Smooth muscle cell (in vitro differentiated cells): ENCODE results near the gene IRAK3. TPM values are rescaled to one million over a fixed set of nuclear protein-coding genes. Genes with fewer than 3 reads are reported as not detected.
A peak's percentile ranks its signal among the peaks of the same experiment; 100 is the strongest.
"Not testable (repeated sequence)": the region's sequence is repeated elsewhere in the genome, so short reads cannot be mapped to it uniquely, and the experiment has no call there.

Source experiments
- DNase-seq: peaks from one replicate; lab custom pipeline; 2025; ENCODE audit not compliant: unreplicated experiment; lab: John Stamatoyannopoulos, UW
- H2AFZ ChIP-seq: fragments of 200-600 bp; sonication (generic); 2 replicates; pipeline ENCODE4 v1.6.0; 2016; ENCODE audit warnings: antibody characterized with exemption, low read depth, mild to moderate bottlenecking
- H3F3A ChIP-seq: fragments of 200-600 bp; sonication (generic); 2 replicates; pipeline ENCODE4 v1.6.0; 2017; ENCODE audit warnings: antibody characterized with exemption, low read depth
- H3K27ac ChIP-seq: fragments of 200-600 bp; sonication (generic); 2 replicates; pipeline ENCODE4 v1.5.1; 2016; ENCODE audit warnings: low read depth, mild to moderate bottlenecking
- H3K27me3 ChIP-seq: fragments of 200-600 bp; sonication (generic); 2 replicates; pipeline ENCODE4 v1.6.1; 2016; ENCODE audit warnings: low read depth, mild to moderate bottlenecking
- H3K36me3 ChIP-seq: fragments of 200-600 bp; sonication (generic); 2 replicates; pipeline ENCODE4 v1.5.1; 2016; ENCODE audit warnings: low read depth
- H3K4me1 ChIP-seq: fragments of 200-600 bp; sonication (generic); 2 replicates; pipeline ENCODE4 v1.5.1; 2016; ENCODE audit warnings: low read depth
- H3K4me2 ChIP-seq: fragments of 200-600 bp; sonication (generic); 2 replicates; pipeline ENCODE4 v1.6.0; 2016; ENCODE audit warnings: mild to moderate bottlenecking
- H3K4me3 ChIP-seq: fragments of 200-600 bp; sonication (generic); 2 replicates; pipeline ENCODE4 v1.5.1; 2016; ENCODE audit warnings: mild to moderate bottlenecking
- H3K79me2 ChIP-seq: fragments of 200-600 bp; sonication (generic); 2 replicates; pipeline ENCODE4 v1.6.0; 2016; ENCODE audit warnings: low read depth, mild to moderate bottlenecking
- H3K9ac ChIP-seq: fragments of 200-600 bp; sonication (generic); 2 replicates; pipeline ENCODE4 v1.6.0; 2016; ENCODE audit warnings: low read depth
- H3K9me3 ChIP-seq: fragments of 200-600 bp; sonication (generic); replicated peaks from 2 replicates; pipeline ENCODE4 v1.5.1; 2016; ENCODE audit warnings: low read depth
- H4K20me1 ChIP-seq: fragments of 200-600 bp; sonication (generic); 2 replicates; pipeline ENCODE4 v1.6.0; 2016; ENCODE audit warnings: low read depth
- WGBS: methylation state at CpG from one replicate; pipeline ENCODE4 v1.1.7; 2016; ENCODE audit warnings: low lambda C conversion rate; 5-methylcytosine and 5-hydroxymethylcytosine counted together
- polyA plus RNA-seq: library from polyadenylated mRNA; unstranded; fragments of >200 nt; fragmentation: Nextera tagmentation; extraction: Ambion mirVana; gene quantifications from 2 replicates; pipeline ENCODE4 v1.2.1, GENCODE V29; 2016
- total RNA-seq: library from RNA; depleted of rRNA; stranded (reverse); fragments of >200 nt; gene quantifications from 2 replicates; pipeline ENCODE4 v1.2.3, GENCODE V29; 2014
- TF ChIP-seq, protein P1 (sequence below): fragments of 200-600 bp; sonication (generic); IDR thresholded peaks from 2 replicates; pipeline ENCODE4 v1.5.1; 2017; ENCODE audit warnings: borderline replicate concordance, mild to moderate bottlenecking, antibody characterized with exemption; ENCODE audit not compliant: insufficient read depth, poor library complexity, severe bottlenecking

The IRAK3 gene
- total and polyA plus RNA-seq, 2 experiments from 2014 or later, result 2.4 to 5.3 TPM

DNA sequence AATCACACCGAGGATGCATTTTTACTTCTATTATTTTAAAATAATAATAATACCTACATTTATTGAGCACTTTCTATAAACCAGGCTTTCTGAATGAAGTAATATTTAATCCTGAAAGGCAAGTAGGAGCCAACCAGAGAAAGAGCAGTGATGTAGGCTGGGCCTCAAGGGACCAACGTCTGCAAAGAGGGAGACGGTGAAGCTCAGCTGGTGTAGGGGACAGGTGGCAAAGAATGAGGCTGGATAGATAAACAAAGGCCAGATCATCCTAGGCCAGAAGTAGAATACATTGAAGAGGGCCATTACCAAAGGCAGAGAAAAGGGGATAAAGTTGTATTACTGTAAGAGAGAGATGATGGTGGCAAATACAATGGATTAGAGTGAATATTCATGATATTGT lies 18.4 kb upstream of the IRAK3 start:
- Histone ChIP-seq H3K9me3 (no peaks in the 10 kb centered on the region), H3K9ac (no peak overlapping the region), H3K27me3 (no peaks in the 10 kb centered on the region), H3K4me2 (peak overlapping the region; percentile 89), H3F3A (peaks cover 11% of the 10 kb centered on the region), H2AFZ (no peak overlapping the region), H3K4me3 (peak overlapping the region; percentile 62), H3K4me1 (peaks cover 6% of the 10 kb centered on the region), H3K79me2 (peaks cover 31% of the 10 kb centered on the region), H4K20me1 (no peaks in the 10 kb centered on the region), H3K36me3 (no peaks in the 10 kb centered on the region), H3K27ac (peak overlapping the region; percentile 88)
- 97% methylated on average over 3 of the region's 3 CpGs for WGBS
- TF ChIP-seq, protein P1, sequence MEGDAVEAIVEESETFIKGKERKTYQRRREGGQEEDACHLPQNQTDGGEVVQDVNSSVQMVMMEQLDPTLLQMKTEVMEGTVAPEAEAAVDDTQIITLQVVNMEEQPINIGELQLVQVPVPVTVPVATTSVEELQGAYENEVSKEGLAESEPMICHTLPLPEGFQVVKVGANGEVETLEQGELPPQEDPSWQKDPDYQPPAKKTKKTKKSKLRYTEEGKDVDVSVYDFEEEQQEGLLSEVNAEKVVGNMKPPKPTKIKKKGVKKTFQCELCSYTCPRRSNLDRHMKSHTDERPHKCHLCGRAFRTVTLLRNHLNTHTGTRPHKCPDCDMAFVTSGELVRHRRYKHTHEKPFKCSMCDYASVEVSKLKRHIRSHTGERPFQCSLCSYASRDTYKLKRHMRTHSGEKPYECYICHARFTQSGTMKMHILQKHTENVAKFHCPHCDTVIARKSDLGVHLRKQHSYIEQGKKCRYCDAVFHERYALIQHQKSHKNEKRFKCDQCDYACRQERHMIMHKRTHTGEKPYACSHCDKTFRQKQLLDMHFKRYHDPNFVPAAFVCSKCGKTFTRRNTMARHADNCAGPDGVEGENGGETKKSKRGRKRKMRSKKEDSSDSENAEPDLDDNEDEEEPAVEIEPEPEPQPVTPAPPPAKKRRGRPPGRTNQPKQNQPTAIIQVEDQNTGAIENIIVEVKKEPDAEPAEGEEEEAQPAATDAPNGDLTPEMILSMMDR, result no peak
- no peak for DNase-seq

DNA sequence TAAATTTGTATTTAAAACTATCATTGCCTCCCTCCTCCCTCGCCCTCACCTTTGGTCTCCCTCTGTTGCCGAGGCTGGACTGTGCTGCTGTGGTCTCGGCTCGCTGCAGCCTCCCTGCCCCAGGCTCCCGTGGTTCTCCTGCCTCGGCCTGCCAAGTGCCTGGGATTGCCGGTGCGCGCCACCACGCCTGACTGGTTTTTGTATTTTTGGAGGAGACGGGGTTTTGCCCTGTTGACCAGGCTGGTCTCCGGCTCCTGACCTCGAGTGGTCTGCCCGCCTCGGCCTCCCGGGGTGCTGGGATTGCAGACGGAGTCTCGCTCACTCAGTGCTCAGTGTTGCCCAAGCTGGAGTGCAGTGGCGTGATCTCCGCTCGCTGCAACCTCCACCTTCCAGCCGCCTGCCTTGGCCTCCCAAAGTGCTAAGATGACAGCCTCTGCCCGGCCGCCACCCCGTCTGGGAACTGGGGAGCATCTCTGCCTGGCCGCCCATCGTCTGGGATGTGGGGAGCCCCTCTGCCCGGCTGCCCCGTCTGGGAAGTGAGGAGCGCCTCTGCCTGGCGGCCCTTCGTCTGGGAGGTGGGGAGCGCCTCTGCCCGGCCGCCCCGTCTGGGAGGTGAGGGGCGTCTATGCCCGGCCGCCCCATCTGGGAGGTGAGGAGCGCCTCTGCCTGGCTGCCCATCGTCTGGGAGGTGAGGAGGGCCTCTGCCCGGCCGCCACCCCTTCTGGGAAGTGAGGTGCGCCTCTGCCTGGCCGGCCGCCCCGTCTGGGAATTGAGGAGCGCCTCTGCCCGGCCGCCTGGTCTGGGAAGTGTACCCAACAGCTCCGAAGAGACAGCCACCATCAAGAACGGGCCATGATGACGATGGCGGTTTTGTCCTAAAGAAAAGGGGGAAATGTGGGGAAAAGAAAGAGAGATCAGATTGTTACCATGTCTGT lies 14.4 kb upstream of the IRAK3 start:
- not testable (repeated sequence) for H3K27ac ChIP-seq, H2AFZ ChIP-seq, H3K4me1 ChIP-seq, H3K9me3 ChIP-seq, H4K20me1 ChIP-seq, H3K36me3 ChIP-seq, H3K4me2 ChIP-seq, H3K27me3 ChIP-seq, DNase-seq, H3K79me2 ChIP-seq, H3K9ac ChIP-seq, H3F3A ChIP-seq, H3K4me3 ChIP-seq
- WGBS, result 96% methylated on average over 54 of the region's 54 CpGs

DNA sequence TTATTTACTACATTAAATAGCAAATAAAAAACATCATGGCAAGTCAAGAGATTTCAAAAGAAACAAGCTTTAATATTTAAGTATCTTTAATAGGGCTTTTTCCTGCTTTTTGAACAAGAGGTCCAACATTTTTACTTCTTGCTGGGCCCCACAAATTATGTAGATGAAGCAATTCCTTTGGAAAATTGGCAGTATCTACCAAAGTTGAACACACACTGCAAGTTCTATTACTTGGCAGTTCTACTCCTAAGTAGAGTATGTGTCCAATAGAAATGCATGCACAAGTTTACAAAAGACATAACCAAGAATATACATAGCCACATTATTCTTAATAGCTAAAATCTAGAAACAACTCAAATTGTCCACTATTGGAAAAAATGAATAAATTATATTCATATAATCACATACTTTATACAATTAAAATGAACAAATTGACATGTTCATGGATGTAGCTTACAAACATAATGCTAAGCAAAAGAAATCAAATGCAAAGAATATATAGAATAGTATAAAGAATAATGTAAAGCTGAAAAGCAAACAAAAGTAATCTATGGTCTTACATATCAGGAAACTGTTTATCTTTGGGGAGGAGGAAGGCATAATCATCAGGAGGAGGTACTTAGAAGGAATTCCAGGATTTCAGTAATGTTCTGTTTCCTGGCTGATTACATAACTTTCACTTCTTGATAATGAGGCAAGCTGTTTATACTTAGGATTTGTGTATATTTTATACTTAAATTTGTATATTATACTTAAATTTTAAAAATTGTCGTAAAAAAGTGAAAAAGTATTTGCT lies 12.7 kb upstream of the IRAK3 start:
- TF ChIP-seq, protein P1, result no peak
- no peak overlapping the region for H3K9ac ChIP-seq
- DNase-seq, result no peak
- H3K9me3 ChIP-seq, result no peaks in the 10 kb centered on the region
- H4K20me1 ChIP-seq, result no peaks in the 10 kb centered on the region
- H3K79me2 ChIP-seq, result no peaks in the 10 kb centered on the region
- H3K4me2 ChIP-seq, result peak overlapping the region; percentile 53
- WGBS, result 79% methylated on average over 1 of the region's 1 CpG
- H3K4me1 ChIP-seq, result no peaks in the 10 kb centered on the region
- no peaks in the 10 kb centered on the region for H3K36me3 ChIP-seq
- no peak overlapping the region for H3K4me3 ChIP-seq
- H3K27me3 ChIP-seq, result no peaks in the 10 kb centered on the region
- no peak overlapping the region for H3K27ac ChIP-seq
- no peak overlapping the region for H2AFZ ChIP-seq
- no peaks in the 10 kb centered on the region for H3F3A ChIP-seq

DNA sequence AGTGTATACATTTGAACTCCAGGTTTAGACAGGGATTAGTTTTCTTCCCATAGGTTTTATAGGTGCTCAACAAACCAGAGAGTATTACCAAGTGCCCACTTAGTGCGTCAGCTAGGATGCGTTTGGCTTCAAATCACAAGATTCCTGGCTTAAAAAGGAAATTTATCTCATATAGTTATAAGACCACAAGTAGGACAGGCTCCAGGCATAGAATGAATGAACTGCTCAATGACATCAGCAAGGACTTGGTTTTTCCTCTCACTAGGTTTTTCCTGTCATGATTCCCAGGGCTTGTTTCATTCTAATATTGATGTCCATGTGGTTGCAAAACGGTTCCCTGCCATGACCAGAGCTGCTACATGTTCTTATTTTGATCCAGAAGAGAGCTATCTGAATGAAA lies 6.1 kb upstream of the IRAK3 start:
- TF ChIP-seq, protein P1, result no peak
- H3K4me2 ChIP-seq, result no peak overlapping the region
- no peaks in the 10 kb centered on the region for H3K9me3 ChIP-seq
- H3K27ac ChIP-seq, result no peak overlapping the region
- no peaks in the 10 kb centered on the region for H4K20me1 ChIP-seq
- H3K4me1 ChIP-seq, result no peaks in the 10 kb centered on the region
- H3K79me2 ChIP-seq, result no peaks in the 10 kb centered on the region
- no peak overlapping the region for H3K4me3 ChIP-seq
- no peak for DNase-seq
- H2AFZ ChIP-seq, result no peak overlapping the region
- H3K9ac ChIP-seq, result no peak overlapping the region
- peaks cover 4% of the 10 kb centered on the region for H3K27me3 ChIP-seq
- H3F3A ChIP-seq, result no peaks in the 10 kb centered on the region
- no peaks in the 10 kb centered on the region for H3K36me3 ChIP-seq
- 82% methylated on average over 3 of the region's 3 CpGs for WGBS

DNA sequence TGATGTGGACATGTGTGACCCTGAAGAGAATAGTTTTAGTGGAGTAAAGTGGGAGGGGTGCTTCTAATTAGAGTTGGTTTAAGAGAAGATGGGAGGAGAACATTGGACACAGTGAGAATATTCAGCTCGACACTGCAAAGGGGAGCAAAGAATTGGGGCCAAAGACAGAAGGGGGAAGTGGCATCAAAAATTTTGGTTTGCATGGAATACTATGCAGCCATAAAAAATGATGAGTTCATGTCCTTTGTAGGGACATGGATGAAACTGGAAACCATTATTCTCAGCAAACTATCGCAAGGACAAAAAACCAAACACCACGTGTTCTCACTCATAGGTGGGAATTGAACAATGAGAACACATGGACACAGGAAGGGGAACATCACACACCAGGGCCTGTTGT lies 4.2 kb upstream of the IRAK3 start:
- not testable (repeated sequence) for H3K27ac ChIP-seq, H3K9ac ChIP-seq, H3K4me1 ChIP-seq, H2AFZ ChIP-seq, H3K4me2 ChIP-seq, H3K36me3 ChIP-seq, DNase-seq, H4K20me1 ChIP-seq, H3K4me3 ChIP-seq, H3K9me3 ChIP-seq, H3F3A ChIP-seq, H3K79me2 ChIP-seq
- WGBS, result 96% methylated on average over 3 of the region's 3 CpGs
- H3K27me3 ChIP-seq, result peaks cover 13% of the 10 kb centered on the region
